Panc1 (cell line): ENCODE results near the gene TOB1.
"Not testable (repeated sequence)": the region's sequence is repeated elsewhere in the genome, so short reads cannot be mapped to it uniquely, and the experiment has no call there.

ENCODE experiments used
- POLR2AphosphoS5 ChIP-seq: IDR thresholded peaks from 2 replicates; pipeline ENCODE4 v1.6.1; 2012; ENCODE audit warnings: mild to moderate bottlenecking, low read depth, low read length, moderate library complexity
- SIN3A ChIP-seq: IDR thresholded peaks from 2 replicates; pipeline ENCODE4 v1.6.1; 2012; ENCODE audit warnings: low read depth, mild to moderate bottlenecking, low read length, moderate library complexity, borderline replicate concordance; ENCODE audit not compliant: insufficient read depth

DNA sequence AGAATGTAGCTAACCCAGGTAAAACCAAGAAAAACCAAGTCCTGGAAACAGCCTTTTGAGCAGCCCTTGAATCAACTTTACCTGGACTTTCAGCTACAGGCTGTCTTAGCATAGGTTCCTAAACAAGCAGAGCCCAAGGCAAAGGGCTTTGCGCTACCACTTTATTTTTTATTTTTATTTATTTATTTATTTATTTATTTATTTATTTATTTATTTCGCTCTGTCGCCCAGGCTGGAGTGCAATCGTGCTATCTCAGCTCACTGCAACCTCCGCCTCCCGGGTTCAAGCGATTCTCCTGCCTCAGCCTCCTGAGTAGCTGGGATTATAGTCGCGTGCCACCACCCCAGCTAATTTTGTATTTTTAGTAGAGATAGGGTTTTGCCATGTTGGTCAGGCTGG is 10.9 kb upstream of the TOB1 start:
- not testable (repeated sequence) for TF ChIP-seq SIN3A, POLR2AphosphoS5
